K562 (cell line): Measurements from ENCODE around the gene ADAM30. TPM values are rescaled to one million over a fixed set of nuclear protein-coding genes. Genes with fewer than 3 reads are reported as not detected.

Experiments used
- ATAC-seq: fragments of 200-7000 bp; cut with Tn5 transposase; 3 replicates; pipeline ENCODE4 v1.9.1; 2020; ENCODE audit warnings: moderate library complexity
- BruUV-seq: library from RNA; stranded (reverse); fragments of 400-500 nt; replicated peaks from 2 replicates; lab custom pipeline; 2021; lab: Mats Ljungman, UMichigan
- CTCF ChIA-PET: fragments of 300-600 bp; formaldehyde crosslinking; extraction: SDS; loops from one replicate; lab custom pipeline; 2021; ENCODE audit warnings: low intra/inter-chr PET ratio; lab: Yijun Ruan, JAX
- POLR2A ChIA-PET: fragments of 300-600, 350-650 bp; sonication (Branson Sonifier 250); formaldehyde crosslinking; extraction: SDS; loops from one replicate; lab custom pipeline; 2021; ENCODE audit warnings: antibody characterized with exemption, inconsistent platforms; lab: Yijun Ruan, JAX
- DNase-seq, 4 experiments: peaks; one replicate each; pipeline versions ENCODE4 v3.0.0 to v3.0.0-alpha.2; 2011 to 2018; ENCODE audit warnings: low spot score in 3 of 4, mixed read lengths in 3 of 4; ENCODE audit errors: extremely low read depth in 1 of 4
- FAIRE-seq: peaks from 2 replicates; lab custom pipeline; 2011; peaks lifted over from hg19 to GRCh38; lab: Jason Lieb, UNC
- H2AFZ ChIP-seq: 2 replicates; pipeline ENCODE4 v1.6.0; 2011; ENCODE audit warnings: low read depth, low read length, control low read depth, inconsistent platforms
- H3K27ac ChIP-seq: fragments of 200-600 bp; 3 replicates; pipeline ENCODE4 v1.8.0; 2011; ENCODE audit warnings: low read depth, mild to moderate bottlenecking, control low read depth, inconsistent platforms, low read length, moderate library complexity, mixed read lengths; ENCODE audit errors: extremely low read depth
- H3K27me3 ChIP-seq, 2 experiments: fragments of 300-600 bp in 1 of 2; 2 replicates in 1 of 2; 3 replicates in 1 of 2; pipeline versions ENCODE4 v1.6.0 to v1.8.0; 2011; ENCODE audit warnings: inconsistent platforms in 2 of 2, low read length in 2 of 2, mild to moderate bottlenecking in 1 of 2, mixed read lengths in 1 of 2, moderate library complexity in 1 of 2; ENCODE audit not compliant: control insufficient read depth in 2 of 2, insufficient read depth in 2 of 2
- H3K36me3 ChIP-seq: fragments of 300-600 bp; 3 replicates; pipeline ENCODE4 v1.8.0; 2011; ENCODE audit warnings: mild to moderate bottlenecking, low read length, inconsistent platforms; ENCODE audit not compliant: control insufficient read depth, insufficient read depth
- H3K4me1 ChIP-seq, 2 experiments: fragments of 200-600 bp in 1 of 2; replicated peaks in 1 of 2; 2 replicates in 1 of 2; 3 replicates in 1 of 2; pipeline versions ENCODE4 v1.5.1 to v1.8.0; 2011; ENCODE audit warnings: inconsistent platforms in 2 of 2, low read length in 2 of 2, mild to moderate bottlenecking in 1 of 2, mixed read lengths in 1 of 2, moderate library complexity in 1 of 2; ENCODE audit not compliant: control insufficient read depth in 2 of 2, insufficient read depth in 2 of 2
- H3K4me2 ChIP-seq: 2 replicates; pipeline ENCODE4 v1.6.1; 2011; ENCODE audit warnings: low read length, control low read depth, inconsistent platforms, mixed read lengths; ENCODE audit not compliant: insufficient read depth
- H3K4me3 ChIP-seq: fragments of 200-600 bp; sonication (generic), shearing (Covaris generic); 2 replicates; pipeline ENCODE4 v1.5.1; 2016; ENCODE audit warnings: control low read depth, inconsistent platforms
- H3K79me2 ChIP-seq: fragments of 200-600 bp; 3 replicates; pipeline ENCODE4 v1.8.0; 2011; ENCODE audit warnings: low read length, inconsistent platforms; ENCODE audit not compliant: control insufficient read depth, insufficient read depth
- H3K9ac ChIP-seq, 2 experiments: 2 replicates each; pipeline versions ENCODE4 v1.6.0 to v1.6.1; 2011; ENCODE audit warnings: low read depth in 2 of 2, low read length in 2 of 2, control low read depth in 1 of 2, inconsistent platforms in 1 of 2, mild to moderate bottlenecking in 1 of 2, mixed read lengths in 1 of 2; ENCODE audit not compliant: insufficient read depth in 1 of 2
- H3K9me1 ChIP-seq: one replicate; pipeline ENCODE4 v1.6.0; 2011; ENCODE audit warnings: inconsistent platforms, mild to moderate bottlenecking, low read length, moderate library complexity; ENCODE audit not compliant: control insufficient read depth, insufficient read depth
- H3K9me3 ChIP-seq: replicated peaks from 2 replicates; pipeline ENCODE4 v1.5.1; 2011; ENCODE audit warnings: low read depth, low read length, inconsistent platforms; ENCODE audit not compliant: control insufficient read depth, insufficient read depth
- H4K20me1 ChIP-seq: replicated peaks from 2 replicates; pipeline ENCODE4 v1.6.1; 2011; ENCODE audit warnings: low read length, inconsistent platforms, mixed read lengths; ENCODE audit not compliant: control insufficient read depth, insufficient read depth
- HCFC1 ChIP-seq: IDR thresholded peaks from 2 replicates; pipeline ENCODE4 v1.6.1; 2012; ENCODE audit warnings: low read depth, low read length, improper control_type of control experiment
- MAFG ChIP-seq: fragments of 450-650 bp; conservative IDR thresholded peaks from 2 replicates; pipeline ENCODE4 v1.6.1; 2016; ENCODE audit warnings: missing genetic modification characterization, missing compliant biosample characterization
- MGA ChIP-seq: fragments of 450-650 bp; IDR thresholded peaks from 2 replicates; pipeline ENCODE4 v1.6.1; 2016; ENCODE audit warnings: mild to moderate bottlenecking, moderate library complexity
- PHTF2 ChIP-seq: fragments of 250-450 bp; sonication (Bioruptor Pico); IDR thresholded peaks from 2 replicates; pipeline ENCODE4 v1.5.0; 2021; ENCODE audit warnings: mild to moderate bottlenecking
- STAT6 ChIP-seq: sonication (generic); formaldehyde crosslinking; IDR thresholded peaks from 2 replicates; pipeline ENCODE4 v1.8.1; 2023; ENCODE audit warnings: mild to moderate bottlenecking, missing genetic modification reagents
- WGBS: fragments of 100-300 bp; shearing (Covaris generic); methylation state at CpG from one replicate; pipeline ENCODE4 v1.1.6; 2016; ENCODE audit warnings: low coverage, mixed read lengths; ENCODE audit not compliant: insufficient coverage; ENCODE audit errors: missing lambda C conversion rate; 5-methylcytosine and 5-hydroxymethylcytosine counted together
- in situ Hi-C: fragments of 300-500 bp; cut with MboI; formaldehyde crosslinking; loops from 4 replicates; pipeline ENCODE4 v1.15.0; 2018; ENCODE audit warnings: inconsistent platforms, mixed read lengths
- intact Hi-C: fragments of 100-400 bp; cut with micrococcal nuclease; formaldehyde crosslinking; loops from 2 replicates; pipeline ENCODE4 v1.14.2; 2022
- polyA plus RNA-seq, 8 experiments: library from polyadenylated mRNA; depleted of rRNA in 4 of 8; stranded (reverse) in 5 of 8; unstranded in 3 of 8; fragments of >200 nt; fragmentation: Nextera tagmentation in 2 of 8; fragmentation: Illumina TruSeq in 1 of 8; extraction: Ambion mirVana in 2 of 8; extraction: Trizol in 1 of 8; gene quantifications; 2 replicates each; pipeline versions ENCODE4 v1.2.1 to v1.2.3, GENCODE V29; 2011 to 2014; ENCODE audit warnings: inconsistent platforms in 1 of 8, missing spikeins in 1 of 8
- total RNA-seq, 7 experiments: library from RNA; depleted of rRNA in 6 of 7; stranded (reverse); fragments of >200 nt in 6 of 7; fragmentation: Illumina TruSeq in 2 of 7; extraction: Trizol in 2 of 7; gene quantifications; 2 replicates each; pipeline versions ENCODE4 v1.2.1 to v1.2.3, GENCODE V29; 2011 to 2021; ENCODE audit warnings: low replicate concordance in 1 of 7

ADAM30 gene
- total and polyA plus RNA-seq, 9 of the 15 experiments (the other 6 are each of a cell fraction or from before 2014, with no cell fraction given): not detected

GRCh38 chr1:119882132-119883049 lies 13.9 kb downstream of the ADAM30 start:
- FAIRE-seq: no peak
- in situ Hi-C loops (no loop called here), intact Hi-C loops (no loop called here)
- Histone ChIP-seq H3K79me2 (no peaks in the 10 kb centered on the region), H3K4me1 (peaks cover 0 to 8% of the 10 kb centered on the region in 2 experiments; a peak in 2 of 5 replicates), H3K27me3 (no peaks in the 10 kb centered on the region; a peak in 1 of 5 replicates), H3K4me2 (no peak overlapping the region), H4K20me1 (no peaks in the 10 kb centered on the region), H2AFZ (peak overlapping the region; percentile 57), H3K9ac (no peak overlapping the region), H3K9me1 (no peaks in the 10 kb centered on the region), H3K9me3 (no peaks in the 10 kb centered on the region), H3K36me3 (no peaks in the 10 kb centered on the region), H3K4me3 (no peak overlapping the region), H3K27ac (no peak overlapping the region)
- ChIA-PET POLR2A (no interaction called here), CTCF (no interaction called here)
- no TSS peak for BruUV-seq
- no peak for DNase-seq
- no peak for ATAC-seq
- WGBS: 16% methylated on average over 5 of the region's 5 CpGs
- TF ChIP-seq MGA (peak; percentile 28; the same call in 1 of the 2 replicates), PHTF2 (CRISPR knock-in tag) (no peak), MAFG (tag) (no peak; the same call in 1 of the 2 replicates), HCFC1 (no peak), STAT6 (CRISPR knock-in tag) (no peak)
